Daoy (cell line): ENCODE measurements around the gene PLTP. TPM values are rescaled to one million over a fixed set of nuclear protein-coding genes. Genes with fewer than 3 reads are reported as not detected.

Experiments used
- total RNA-seq: library from RNA; depleted of rRNA; stranded (reverse); fragments of >200 nt; shearing (Covaris generic); gene quantifications from 2 replicates; pipeline ENCODE4 v1.2.3, GENCODE V29; 2014; rRNA removed

PLTP gene
- total RNA-seq, 1 experiment from 2014 or later: 0.80 TPM

Other genes starting within 250 kb of the PLTP start
- not detected in 2 replicates for gene WFDC11, start 241.9 kb downstream of the PLTP start, total RNA-seq
- not detected in 2 replicates for gene WFDC13, start 210.1 kb downstream of the PLTP start, total RNA-seq
- gene WFDC10B, start 207.1 kb downstream of the PLTP start, total RNA-seq: not detected in 2 replicates
- gene SPINT4, start 189.8 kb downstream of the PLTP start, total RNA-seq: not detected in 2 replicates
- gene WFDC3, start 120.3 kb downstream of the PLTP start, total RNA-seq: 2.3 TPM in 1 of 2 replicates, not detected in the other
- 26.6 and 35.5 TPM in 2 replicates for gene DNTTIP1, start 120.2 kb downstream of the PLTP start, total RNA-seq
- gene UBE2C, start 99.5 kb downstream of the PLTP start, total RNA-seq: 167 and 200 TPM in 2 replicates
- gene TNNC2, start 84.8 kb downstream of the PLTP start, total RNA-seq: not detected in 2 replicates
- gene SNX21, start 78.4 kb downstream of the PLTP start, total RNA-seq: 21.2 and 28.2 TPM in 2 replicates
- 35.7 and 46.8 TPM in 2 replicates for gene ACOT8, start 54.8 kb downstream of the PLTP start, total RNA-seq
- 3.7 and 3.9 TPM in 2 replicates for gene ZSWIM3, start 54.5 kb downstream of the PLTP start, total RNA-seq
- 5.9 and 6.8 TPM in 2 replicates for gene ZSWIM1, start 30.9 kb downstream of the PLTP start, total RNA-seq
- gene SPATA25, start 24.5 kb downstream of the PLTP start, total RNA-seq: not detected in 2 replicates
- 0.42 and 2.3 TPM in 2 replicates for gene NEURL2, start 20.9 kb downstream of the PLTP start, total RNA-seq
- 25.4 and 34.7 TPM in 2 replicates for gene CTSA, start 20.8 kb downstream of the PLTP start, total RNA-seq
- 2.7 and 3.6 TPM in 2 replicates for gene PCIF1, start 22.5 kb upstream of the PLTP start, total RNA-seq
- gene ZNF335, start 60.0 kb upstream of the PLTP start, total RNA-seq: 9.5 and 12.1 TPM in 2 replicates
- gene MMP9, start 96.8 kb upstream of the PLTP start, total RNA-seq: 2.8 and 6.8 TPM in 2 replicates
- 0.54 TPM in 1 of 2 replicates, not detected in the other for gene SLC12A5, start 117.1 kb upstream of the PLTP start, total RNA-seq
- 25.3 and 28.0 TPM in 2 replicates for gene NCOA5, start 177.8 kb upstream of the PLTP start, total RNA-seq
- gene CD40, start 206.2 kb upstream of the PLTP start, total RNA-seq: 0.06 TPM in 1 of 2 replicates, not detected in the other